Thymus (tissue), 11 donors: ENCODE measurements around the gene ST6GALNAC6. TPM values are rescaled to one million over a fixed set of nuclear protein-coding genes. Genes with fewer than 3 reads are reported as not detected.
A peak's percentile ranks its signal among the peaks of the same experiment; 100 is the strongest.
"Not testable (repeated sequence)": the region's sequence is repeated elsewhere in the genome, so short reads cannot be mapped to it uniquely, and the experiment has no call there.

Experiments used
- DNase-seq, 9 donors: peaks; one replicate each; pipeline ENCODE4 v3.0.0-alpha.2; 2013; ENCODE audit warnings: low spot score in 9 of 9, low read depth in 6 of 9, missing footprints in 1 of 9
- H3K27ac ChIP-seq, 2 donors: one replicate each; pipeline ENCODE4 v1.5.1; 2013; ENCODE audit warnings: control low read depth in 1 of 2, low read depth in 1 of 2, low read length in 1 of 2, mild to moderate bottlenecking in 1 of 2, moderate library complexity in 1 of 2
- H3K27me3 ChIP-seq, 2 donors: one replicate each; pipeline ENCODE4 v1.5.1; 2013; ENCODE audit warnings: low read length in 1 of 2; ENCODE audit not compliant: control insufficient read depth in 2 of 2, insufficient read depth in 1 of 2
- H3K36me3 ChIP-seq, 2 donors: one replicate each; pipeline ENCODE4 v1.5.1; 2013; ENCODE audit warnings: low read length in 1 of 2, mild to moderate bottlenecking in 1 of 2, moderate library complexity in 1 of 2; ENCODE audit not compliant: control insufficient read depth in 2 of 2, insufficient read depth in 2 of 2
- H3K4me1 ChIP-seq, 2 donors: one replicate each; pipeline ENCODE4 v1.5.1; 2013; ENCODE audit warnings: low read length in 2 of 2; ENCODE audit not compliant: control insufficient read depth in 2 of 2, insufficient read depth in 2 of 2
- H3K4me3 ChIP-seq, 2 donors: one replicate each; pipeline ENCODE4 v1.5.1; 2013; ENCODE audit warnings: low read length in 2 of 2, control low read depth in 1 of 2, mild to moderate bottlenecking in 1 of 2
- H3K9me3 ChIP-seq, 2 donors: one replicate each; pipeline ENCODE4 v1.5.1; 2013; ENCODE audit warnings: low read length in 1 of 2, mild to moderate bottlenecking in 1 of 2; ENCODE audit not compliant: control insufficient read depth in 2 of 2, insufficient read depth in 1 of 2
- WGBS: extraction: QIAGEN DNeasy Blood & Tissue Kit; methylation state at CpG from one replicate; pipeline ENCODE4 v1.1.7; 2013; 5-methylcytosine and 5-hydroxymethylcytosine counted together
- polyA plus RNA-seq: library from polyadenylated mRNA; stranded (reverse); fragments of 200-250 nt; gene quantifications from one replicate; pipeline ENCODE4 v1.2.3, GENCODE V29; 2013
- total RNA-seq: library from RNA; stranded (reverse); fragments of 120-200 nt; gene quantifications from one replicate; pipeline ENCODE4 v1.2.4, GENCODE V29; 2013
- donor health status: healthy.

Gene ST6GALNAC6
- total and polyA plus RNA-seq, 2 donors = 16.2 to 42.8 TPM

DNA sequence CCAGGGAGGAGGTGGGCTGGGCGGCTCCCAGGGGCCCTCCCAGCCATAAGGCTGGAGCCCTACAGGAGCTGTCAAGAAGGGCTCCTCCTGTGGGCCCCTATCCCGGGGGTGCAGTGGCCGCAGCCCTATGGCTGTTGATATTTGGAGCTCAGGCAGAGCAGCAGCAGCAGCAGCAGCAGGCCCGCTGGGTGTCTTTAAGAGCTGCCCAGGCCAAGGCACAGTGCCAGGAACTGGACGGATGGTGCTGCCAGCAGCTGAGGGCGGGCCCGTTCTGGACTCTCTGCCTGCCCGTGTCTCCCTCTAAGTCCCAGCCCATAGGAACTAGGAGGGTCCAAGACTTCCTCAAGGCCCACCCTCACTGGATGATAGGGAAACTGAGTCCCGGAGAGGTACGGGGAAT is 25.5 kb downstream of the ST6GALNAC6 start:
- Histone ChIP-seq H3K4me1 (peaks cover 0 to 8% of the 10 kb centered on the region in 2 donors), H3K9me3 (no peaks in the 10 kb centered on the region), H3K4me3 (no peak overlapping the region), H3K27me3 (peaks cover 15 to 28% of the 10 kb centered on the region in 2 donors), H3K36me3 (peaks cover 0 to 3% of the 10 kb centered on the region in 2 donors), H3K27ac (no peak overlapping the region)
- DNase-seq = no peak
- 95% methylated on average over 10 of the region's 10 CpGs for WGBS

DNA sequence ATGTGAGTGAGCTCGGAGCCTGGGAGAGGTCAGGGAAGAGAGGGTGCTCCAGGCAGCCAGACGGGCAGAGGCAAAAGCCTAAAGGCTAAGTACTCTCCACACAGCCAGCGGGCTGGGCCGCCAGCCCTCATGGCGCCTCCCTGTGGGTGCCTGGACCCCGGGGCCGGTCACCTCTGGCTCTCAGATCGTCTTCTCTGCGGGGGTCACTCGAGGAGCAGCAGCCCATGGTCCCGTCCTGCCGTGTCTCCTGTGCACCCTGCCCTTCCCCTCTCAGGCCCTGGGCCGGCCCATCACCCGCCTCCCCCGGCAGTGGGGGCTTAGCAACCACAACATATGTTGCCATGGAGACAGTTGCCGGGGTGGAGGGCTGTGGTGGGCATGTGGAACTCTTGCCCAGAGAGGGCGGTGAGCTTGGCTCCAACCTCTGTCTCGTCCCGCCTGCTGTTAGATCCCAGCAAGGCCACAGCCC is 26.1 kb downstream of the ST6GALNAC6 start:
- H3K4me1 ChIP-seq = peaks cover 0 to 8% of the 10 kb centered on the region in 2 donors
- peaks cover 12 to 22% of the 10 kb centered on the region in 2 donors for H3K27me3 ChIP-seq
- no peak for DNase-seq
- H3K36me3 ChIP-seq = peaks cover 0 to 3% of the 10 kb centered on the region in 2 donors
- H3K4me3 ChIP-seq = no peak overlapping the region
- no peak overlapping the region for H3K27ac ChIP-seq
- H3K9me3 ChIP-seq = no peaks in the 10 kb centered on the region
- WGBS = 90% methylated on average over 19 of the region's 19 CpGs

DNA sequence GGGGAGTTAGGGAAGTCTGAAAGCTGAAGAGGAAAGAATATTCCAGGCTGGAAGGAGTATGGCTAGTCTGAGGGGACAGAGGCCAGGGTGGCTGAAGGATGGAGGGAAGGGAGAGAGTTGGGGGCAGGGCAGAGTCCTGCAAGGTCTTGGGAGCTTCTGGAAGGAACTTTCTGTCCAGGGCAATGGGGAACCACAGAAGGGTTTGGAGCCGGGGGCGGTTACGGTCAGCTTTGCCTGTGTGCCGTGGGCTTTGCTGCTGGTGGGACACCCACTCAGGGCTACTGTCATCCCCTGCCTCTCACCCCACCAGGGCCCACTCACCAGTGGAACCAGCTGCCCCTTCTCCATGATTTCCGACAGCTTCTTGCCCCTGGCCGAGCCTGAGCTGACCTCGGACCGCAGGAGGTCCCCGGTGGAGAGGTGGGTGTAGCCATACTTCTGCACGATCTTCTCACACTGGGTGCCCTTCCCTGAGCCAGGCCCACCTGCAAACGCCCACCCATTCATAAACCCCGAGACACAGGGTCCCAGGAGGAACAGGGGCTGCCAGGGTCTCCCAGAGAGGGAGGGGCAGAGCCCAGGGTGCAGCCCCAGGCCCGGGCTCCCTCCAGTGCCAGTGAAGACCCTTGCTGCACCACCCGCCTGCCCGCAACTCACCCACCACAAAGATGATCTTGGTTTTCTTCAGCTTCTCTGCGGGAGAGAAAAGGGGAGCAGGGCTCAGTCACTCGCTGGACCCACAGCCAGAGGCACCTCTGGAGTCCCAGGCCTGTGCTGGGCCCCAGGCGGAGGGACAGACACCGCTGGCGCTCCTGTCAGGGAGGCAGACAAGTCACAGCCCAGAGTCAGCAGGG is 26.8 kb downstream of the ST6GALNAC6 start:
- Histone ChIP-seq H3K27ac (no peak overlapping the region), H3K4me1 (peaks cover 0 to 6% of the 10 kb centered on the region in 2 donors), H3K4me3 (no peak overlapping the region), H3K9me3 (no peaks in the 10 kb centered on the region), H3K36me3 (peaks cover 0 to 3% of the 10 kb centered on the region in 2 donors), H3K27me3 (peaks cover 8 to 15% of the 10 kb centered on the region in 2 donors)
- DNase-seq = no peak
- WGBS = 97% methylated on average over 20 of the region's 20 CpGs

DNA sequence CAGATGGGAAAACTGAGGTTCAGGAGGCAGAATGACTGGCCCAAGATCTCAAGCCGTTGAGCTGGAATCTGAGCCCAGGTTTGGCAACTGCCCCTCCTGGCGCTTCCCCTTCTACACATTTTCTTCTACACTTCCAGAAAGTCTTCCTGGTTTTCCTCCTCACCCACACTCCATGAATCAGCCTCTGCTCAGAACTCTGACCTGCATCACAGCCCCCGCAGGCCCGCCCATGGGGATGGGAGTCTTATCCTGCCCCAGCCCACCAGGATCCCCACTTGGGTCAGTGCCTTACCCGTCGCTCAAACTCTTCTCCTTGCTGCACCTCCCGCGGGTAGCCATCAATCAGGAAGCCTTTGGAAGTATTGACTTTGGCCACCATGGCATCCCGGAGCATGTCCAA is 27.9 kb downstream of the ST6GALNAC6 start:
- Histone ChIP-seq H3K27ac (no peak overlapping the region), H3K27me3 (peaks cover 0 to 5% of the 10 kb centered on the region in 2 donors), H3K9me3 (no peaks in the 10 kb centered on the region), H3K36me3 (no peaks in the 10 kb centered on the region), H3K4me1 (peaks cover 0 to 8% of the 10 kb centered on the region in 2 donors), H3K4me3 (no peak overlapping the region)
- DNase-seq = no peak
- 97% methylated on average over 9 of the region's 9 CpGs for whole genome bisulfite sequencing

DNA sequence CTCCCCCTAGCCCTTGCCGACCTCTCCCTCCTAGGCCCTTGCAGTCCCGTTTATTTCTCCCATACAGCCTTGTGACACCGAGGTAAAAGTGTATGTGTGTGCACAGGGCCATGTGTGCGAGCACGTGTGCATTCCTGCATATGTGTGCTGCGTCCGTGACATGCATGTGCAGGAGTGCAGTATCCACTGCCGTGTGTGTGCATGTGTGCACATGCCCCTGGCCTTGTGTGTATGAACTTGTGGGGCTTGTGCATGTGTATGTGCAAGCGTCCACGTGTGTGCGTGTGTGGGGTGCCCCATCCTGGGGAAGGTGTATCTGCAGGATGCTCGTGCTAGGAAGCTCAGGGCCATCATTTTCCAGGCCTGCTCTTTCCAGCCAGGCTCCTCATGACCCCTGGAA is 28.5 kb downstream of the ST6GALNAC6 start:
- DNase-seq = no peak
- Histone ChIP-seq H3K9me3 (no peaks in the 10 kb centered on the region), H3K27ac (no peak overlapping the region), H3K4me1 (peaks cover under 1 to 14% of the 10 kb centered on the region in 2 donors), H3K27me3 (no peaks in the 10 kb centered on the region), H3K4me3 (no peak overlapping the region), H3K36me3 (no peaks in the 10 kb centered on the region)
- WGBS = 93% methylated on average over 12 of the region's 12 CpGs

DNA sequence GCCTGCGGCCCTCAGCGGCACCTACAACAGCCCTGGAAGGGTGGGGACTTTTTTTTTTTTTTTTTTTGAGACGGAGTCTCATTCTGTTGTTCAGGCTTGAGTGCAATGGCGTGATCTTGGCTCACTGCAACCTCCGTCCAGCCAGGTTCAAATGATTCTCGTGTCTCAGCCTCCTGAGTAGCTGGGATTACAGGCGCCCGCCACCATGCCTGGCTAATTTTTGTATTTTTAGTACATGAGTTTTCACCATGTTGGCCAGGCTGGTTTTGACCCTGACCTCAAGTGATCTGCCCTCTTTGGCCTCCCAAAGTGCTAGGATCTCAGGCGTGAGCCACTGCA is 29.3 kb downstream of the ST6GALNAC6 start:
- not testable (repeated sequence) for H3K4me3 ChIP-seq, H3K9me3 ChIP-seq, H3K27me3 ChIP-seq, DNase-seq, H3K27ac ChIP-seq, H3K36me3 ChIP-seq
- peaks cover 8 to 20% of the 10 kb centered on the region in 2 donors for H3K4me1 ChIP-seq
- WGBS = 70% methylated on average over 9 of the region's 9 CpGs

DNA sequence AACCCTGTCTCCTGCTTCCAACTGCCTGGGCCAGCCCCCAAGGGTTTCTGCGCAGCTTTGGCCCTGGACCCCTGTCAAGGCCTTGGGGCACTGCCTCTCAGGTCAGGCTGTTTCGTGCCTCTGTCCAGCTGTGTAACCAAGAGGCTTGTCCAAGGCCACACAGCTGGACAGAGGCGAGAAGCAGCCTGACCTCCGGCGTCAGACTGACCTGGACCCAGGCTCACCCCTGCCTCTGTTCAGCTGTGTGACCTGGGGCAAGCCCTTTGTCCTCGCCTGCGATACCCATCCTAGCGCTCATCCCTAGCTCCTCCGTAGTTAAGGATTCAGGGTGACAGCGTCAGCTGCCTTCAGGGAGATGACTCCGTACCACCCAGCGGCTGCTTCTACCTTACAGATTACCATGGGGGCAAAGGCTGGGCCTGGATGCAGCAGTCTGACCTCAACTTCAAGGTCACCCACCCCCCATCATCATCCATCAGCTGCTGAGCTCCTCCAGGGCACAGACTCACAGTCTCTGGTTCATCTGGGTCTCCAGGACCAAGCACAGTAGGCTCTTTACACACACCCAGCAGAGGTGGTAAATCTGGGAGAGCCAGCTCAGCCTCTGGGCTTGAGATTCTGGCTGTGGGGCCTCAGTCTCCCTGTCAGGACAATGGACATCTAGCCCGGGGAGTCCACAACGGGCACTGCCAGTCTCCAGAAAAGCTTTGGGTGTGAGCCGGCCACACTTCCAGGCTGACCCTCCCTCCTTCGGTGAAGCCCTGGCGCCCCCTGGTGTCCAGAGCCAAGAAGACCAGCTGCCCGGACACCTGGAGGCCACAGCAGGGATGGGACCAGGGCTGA is 29.9 kb downstream of the ST6GALNAC6 start:
- peak in 6 of 9 donors; percentile 53 to 70 (median 60) for DNase-seq
- 67% methylated on average over 18 of the region's 18 CpGs for WGBS
- peaks cover 10 to 25% of the 10 kb centered on the region in 2 donors for H3K4me1 ChIP-seq

DNA sequence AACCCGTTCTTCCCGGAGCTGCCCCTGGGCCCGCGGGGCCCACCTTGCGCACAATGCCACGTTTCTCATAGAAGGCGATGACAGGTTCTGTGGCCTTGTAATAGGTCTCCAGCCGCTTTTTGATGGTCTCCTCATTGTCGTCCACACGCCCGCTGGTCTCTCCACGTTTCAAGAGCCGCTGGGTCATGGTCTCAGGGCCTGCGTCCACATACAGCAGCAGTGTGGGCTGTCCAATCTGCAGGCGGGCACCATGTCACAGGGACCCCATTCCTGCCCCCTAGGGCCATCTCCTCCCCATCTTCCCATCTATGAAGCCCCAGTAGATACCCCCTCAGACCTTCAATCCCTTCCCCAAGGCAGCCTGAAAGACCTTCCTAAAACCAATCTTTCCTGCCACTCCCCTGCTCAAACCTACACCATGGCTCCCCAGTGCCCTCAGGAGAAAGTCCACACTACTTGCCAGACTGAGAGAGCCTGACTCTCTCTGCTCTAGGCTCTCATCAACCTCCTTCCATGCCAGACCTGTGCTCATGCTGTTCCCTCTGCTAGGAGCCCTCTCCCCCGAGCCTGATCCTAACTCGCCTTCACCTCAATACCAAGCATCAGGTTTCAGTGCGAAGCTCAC is 31.0 kb downstream of the ST6GALNAC6 start:
- no peaks in the 10 kb centered on the region for H3K9me3 ChIP-seq
- no peak for DNase-seq
- H3K4me1 ChIP-seq = peaks cover 10 to 25% of the 10 kb centered on the region in 2 donors
- WGBS = 95% methylated on average over 18 of the region's 18 CpGs
- H3K27me3 ChIP-seq = no peaks in the 10 kb centered on the region
- H3K27ac ChIP-seq = no peak overlapping the region
- no peaks in the 10 kb centered on the region for H3K36me3 ChIP-seq
- no peak overlapping the region for H3K4me3 ChIP-seq

More for the DNA sequence above, 29.9 kb downstream of the ST6GALNAC6 start:
- H3K36me3 ChIP-seq = no peaks in the 10 kb centered on the region
- H3K4me3 ChIP-seq = no peak overlapping the region
- H3K27me3 ChIP-seq = no peaks in the 10 kb centered on the region
- H3K27ac ChIP-seq = no peak overlapping the region
- no peaks in the 10 kb centered on the region for H3K9me3 ChIP-seq
